ENCODE measurements around the gene GATAD1.
"Not testable (repeated sequence)": the region's sequence is repeated elsewhere in the genome, so short reads cannot be mapped to it uniquely, and the experiment has no call there.

The GATAD1 gene

DNA sequence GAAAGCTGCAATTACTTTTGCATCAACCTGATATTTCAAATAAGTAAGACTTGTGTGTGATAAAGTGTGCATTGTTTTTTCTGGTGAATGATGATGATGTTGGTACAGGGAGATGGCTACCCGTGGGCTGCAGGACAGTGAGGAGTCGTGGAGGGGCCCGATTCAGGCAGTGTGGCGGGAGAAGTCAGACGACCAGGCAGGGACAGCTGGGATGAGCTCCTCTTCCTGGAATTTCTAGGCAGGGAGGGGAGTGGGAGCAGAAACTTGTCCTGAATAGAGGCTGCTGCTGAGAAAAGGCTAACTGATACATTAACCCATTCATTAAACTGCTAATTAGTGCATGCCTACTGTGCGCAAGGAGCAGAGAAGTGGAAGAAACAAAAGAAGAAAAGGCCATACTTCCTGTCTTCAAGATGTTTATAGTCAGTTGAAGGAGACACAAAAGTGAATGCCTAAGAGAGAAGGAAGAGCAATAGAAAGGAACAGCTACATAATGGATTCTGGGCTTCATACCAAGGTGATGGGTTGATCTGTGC, 9.3 kb upstream of the GATAD1 start:
- DNase-seq: no peak

DNA sequence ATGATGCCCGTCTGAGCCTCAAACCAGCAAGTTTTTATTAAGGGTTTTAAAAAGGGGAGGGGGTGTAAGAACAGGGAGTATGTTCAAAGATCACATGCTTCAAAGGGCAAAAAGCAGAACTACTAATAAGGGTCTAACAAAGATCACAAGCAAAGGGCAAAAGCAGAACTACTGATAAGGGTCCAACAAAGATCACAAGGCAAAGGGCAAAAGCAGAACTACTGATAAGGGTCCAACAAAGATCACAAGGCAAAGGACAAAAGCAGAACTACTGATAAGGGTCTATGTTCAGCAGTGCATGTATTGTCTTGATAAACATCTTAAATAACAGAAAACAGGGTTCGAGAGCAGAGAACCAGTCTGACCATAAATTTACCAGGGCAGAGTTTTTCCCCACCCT, 4.6 kb upstream of the GATAD1 start:
- not testable (repeated sequence) for DNase-seq

DNA sequence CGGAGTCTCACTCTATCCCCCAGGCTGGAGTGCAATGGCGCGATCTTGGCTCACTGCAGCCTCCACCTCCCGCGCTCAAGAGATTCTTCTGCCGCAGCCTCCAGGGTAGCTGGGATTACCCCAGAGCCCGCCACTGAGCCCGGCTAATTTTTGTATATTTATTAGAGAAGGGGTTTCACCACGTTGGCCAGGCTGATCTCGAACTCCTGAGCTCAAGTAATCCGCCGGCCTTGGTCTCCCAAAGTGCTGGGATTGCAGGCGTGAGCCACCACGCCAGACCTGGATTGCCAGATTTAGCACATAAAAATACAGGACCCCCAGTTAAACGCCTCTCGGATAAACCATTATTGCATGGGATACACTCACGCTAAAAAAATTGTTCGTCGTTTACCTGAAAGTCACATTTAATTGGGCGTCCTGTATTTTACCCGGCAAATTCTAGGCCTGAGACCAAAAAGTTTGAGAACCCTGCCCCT, 375 bp upstream of the GATAD1 start:
- DNase-seq: no peak

GRCh38 chr7:92448205-92448747, 994 bp downstream of the GATAD1 start:
- DNase-seq: peak; percentile 69

DNA sequence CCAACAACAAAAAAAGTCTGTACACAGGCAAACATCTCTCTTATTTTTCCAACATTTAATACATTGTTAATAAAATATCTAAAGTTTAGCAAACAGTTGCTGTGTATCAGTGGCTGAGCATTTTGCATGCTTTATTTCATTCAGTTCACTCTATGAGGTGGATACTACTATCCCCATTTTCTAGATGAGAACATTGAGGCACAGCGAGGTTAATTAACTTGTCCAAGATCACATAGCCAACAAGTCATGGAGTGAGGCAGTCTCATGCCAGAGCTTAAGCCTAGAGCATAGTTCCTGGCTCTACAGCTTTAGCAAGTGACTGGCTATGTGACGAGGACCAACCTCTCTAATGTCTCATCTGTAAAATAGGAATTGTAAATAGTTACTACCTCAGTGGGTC, 4.4 kb downstream of the GATAD1 start:
- DNase-seq: no peak

DNA sequence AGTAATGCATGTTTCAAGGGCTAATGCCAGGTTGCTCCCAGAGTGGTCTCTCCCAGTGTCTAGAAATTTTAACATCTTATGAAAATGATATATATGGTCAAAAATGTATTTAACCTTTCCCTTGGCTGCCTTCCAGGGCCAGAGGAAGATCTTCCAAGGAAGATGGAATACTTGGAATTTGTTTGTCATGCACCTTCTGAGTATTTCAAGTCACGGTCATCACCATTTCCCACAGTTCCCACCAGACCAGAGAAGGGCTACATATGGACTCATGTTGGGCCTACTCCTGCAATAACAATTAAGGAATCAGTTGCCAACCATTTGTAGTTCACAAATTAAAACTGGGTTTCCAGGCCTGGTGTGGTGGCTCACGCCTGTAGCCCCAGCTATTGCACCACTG, 9.0 kb downstream of the GATAD1 start:
- no peak for DNase-seq

GRCh38 chr7:92460109-92460508, 12.8 kb downstream of the GATAD1 start:
- DNase-seq: no peak

- DNase-seq: no peak
Measured at GRCh38 chr7:92460510-92460909, 13.2 kb downstream of the GATAD1 start.

- peak; percentile 33 for DNase-seq
Measured at GRCh38 chr7:92461027-92462003, 14.0 kb downstream of the GATAD1 start.

GRCh38 chr7:92462560-92462959, 15.3 kb downstream of the GATAD1 start:
- DNase-seq: no peak

- no peak for DNase-seq
Measured at GRCh38 chr7:92464515-92464914, 17.2 kb downstream of the GATAD1 start.

DNA sequence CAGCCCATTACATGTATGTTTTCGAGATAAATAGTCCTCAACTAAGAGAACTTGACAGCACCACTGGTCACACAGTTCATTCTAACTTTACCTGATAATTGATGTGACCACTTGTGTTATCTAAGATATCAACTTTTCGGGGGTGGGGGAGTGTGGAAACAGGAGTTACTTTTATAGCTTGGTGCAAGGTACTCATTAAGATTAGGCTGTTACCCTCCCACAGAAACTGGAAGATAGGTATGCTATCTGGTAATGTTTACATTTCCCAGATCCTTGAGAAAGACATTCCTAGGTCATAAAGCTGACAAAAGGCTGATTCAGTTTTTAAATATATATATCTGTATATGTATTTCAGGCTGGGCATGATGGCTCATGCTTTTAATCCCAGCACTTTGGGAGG, 19.4 kb downstream of the GATAD1 start:
- no peak for DNase-seq

- not testable (repeated sequence) for DNase-seq
Measured at GRCh38 chr7:92468589-92468988, 21.3 kb downstream of the GATAD1 start.

DNA sequence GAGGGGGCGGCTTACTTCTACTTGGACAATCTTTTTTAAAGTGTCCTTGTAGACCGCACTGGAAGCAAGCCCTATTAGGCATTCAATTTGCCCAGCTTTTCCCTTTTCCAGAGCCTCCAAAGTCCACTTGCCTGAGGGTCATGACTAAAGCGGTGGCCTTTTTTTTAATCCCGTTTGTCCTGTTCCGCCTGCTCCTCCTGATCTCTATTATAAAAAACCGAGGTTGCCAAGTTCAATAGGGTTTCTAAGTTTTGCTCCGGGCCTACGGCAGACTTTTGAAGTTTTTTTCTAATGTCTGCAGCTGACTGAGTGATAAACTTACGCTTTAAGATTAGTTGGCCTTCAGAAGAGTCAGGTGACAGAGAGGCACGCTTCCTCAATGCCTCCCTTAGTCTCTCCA, 26.7 kb downstream of the GATAD1 start:
- not testable (repeated sequence) for DNase-seq

GRCh38 chr7:92475261-92475770, 28.0 kb downstream of the GATAD1 start:
- DNase-seq: not testable (repeated sequence)

DNA sequence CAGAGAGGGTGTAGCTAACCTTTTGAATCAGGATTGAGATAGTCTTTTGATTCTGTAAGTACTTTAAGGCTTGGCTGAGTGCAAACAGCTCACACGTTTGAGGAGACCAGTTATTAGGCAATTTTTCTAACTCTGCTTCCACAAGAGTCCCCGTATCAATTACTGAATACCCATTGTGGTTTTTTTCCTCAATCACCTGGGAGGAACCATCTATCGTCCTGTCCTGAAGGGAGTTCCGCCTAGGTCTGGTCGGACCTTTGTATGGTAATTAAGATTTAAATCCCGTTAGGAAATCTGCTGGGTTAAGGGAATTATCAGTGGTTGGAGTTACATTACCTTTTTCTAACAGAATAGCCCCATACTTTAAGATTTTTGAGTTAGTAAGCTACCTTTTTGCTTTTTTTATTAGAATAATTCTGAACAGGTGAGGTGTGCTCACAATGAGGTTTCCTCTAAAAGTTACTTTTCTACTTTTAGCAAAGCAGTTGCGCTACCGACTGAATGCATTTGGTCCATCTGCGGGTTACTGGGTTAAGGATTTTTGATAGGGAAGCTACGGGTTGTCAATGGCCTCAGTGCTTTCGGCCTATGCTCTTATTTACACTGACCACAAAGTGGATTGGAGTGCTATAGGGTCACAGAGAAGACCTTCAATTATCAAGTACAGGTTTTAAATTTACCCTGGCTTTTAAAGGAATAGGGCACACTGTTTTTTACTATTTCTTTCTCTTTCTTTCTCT, 28.7 kb downstream of the GATAD1 start:
- DNase-seq: not testable (repeated sequence)

DNA sequence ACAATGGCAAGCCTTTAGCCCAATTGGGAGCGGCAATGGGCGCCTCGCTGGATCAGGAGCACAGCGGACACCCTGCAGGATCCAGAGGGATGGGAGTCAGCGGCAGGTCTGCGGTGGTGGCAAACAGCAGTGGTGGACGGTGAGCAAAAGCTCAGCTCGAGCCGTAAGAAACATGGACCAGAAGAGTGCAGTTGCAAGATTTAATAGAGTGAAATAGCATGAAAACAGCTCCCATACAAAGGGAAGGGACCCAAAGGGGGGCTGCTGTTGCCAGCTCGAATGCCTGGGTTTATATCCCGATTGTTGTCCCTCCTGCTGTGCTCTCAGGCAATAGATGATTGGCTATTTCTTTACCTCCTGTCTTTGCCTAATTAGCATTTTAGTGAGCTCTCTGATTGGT, 30.4 kb downstream of the GATAD1 start, which contains the start of gene ERVW-1:
Gene ERVW-1, minus strand, starts transcription at position 266 of the 400 bp plus-strand sequence. CDS start 7,565 bp downstream, outside the sequence.
- not testable (repeated sequence) for DNase-seq

DNA sequence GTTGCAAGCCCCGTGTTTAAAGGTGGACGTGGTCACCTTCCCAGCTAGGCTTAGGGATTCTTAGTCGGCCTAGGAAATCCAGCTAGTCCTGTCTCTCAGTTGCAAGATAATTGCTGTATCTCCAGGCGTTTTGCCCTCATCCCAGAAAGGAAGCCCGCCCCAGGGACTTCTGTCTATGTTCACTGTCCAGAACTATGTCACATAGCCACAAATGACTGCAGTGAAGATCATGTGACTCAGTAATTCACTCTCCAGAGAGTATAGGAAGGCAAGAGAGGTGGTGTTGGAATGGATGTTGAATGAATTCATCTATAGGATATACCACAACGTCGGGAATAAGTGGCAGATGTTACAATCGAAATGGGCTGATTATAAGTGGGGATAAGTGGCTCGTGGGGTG, 30.8 kb downstream of the GATAD1 start:
- no peak for DNase-seq

DNA sequence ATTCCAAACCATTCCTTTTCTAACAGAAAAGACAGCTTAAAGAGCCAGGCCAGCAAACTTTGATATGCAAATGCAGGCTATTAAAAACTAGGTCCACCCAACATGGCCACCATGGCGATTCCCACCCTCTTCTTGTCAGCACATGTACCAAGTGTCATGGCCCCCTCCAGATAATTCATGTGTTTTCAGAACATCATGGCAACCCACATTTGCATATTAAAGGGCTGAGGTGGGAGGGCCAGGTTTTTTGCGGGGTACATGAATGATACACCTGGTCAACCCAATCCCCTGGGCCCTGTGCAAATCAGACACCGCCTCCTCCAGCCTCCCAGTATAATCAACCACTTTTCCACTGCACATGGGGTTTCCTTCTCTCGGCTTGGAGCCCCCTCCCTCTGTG, 31.4 kb downstream of the GATAD1 start:
- DNase-seq: no peak

GRCh38 chr7:92479146-92479545, 31.9 kb downstream of the GATAD1 start:
- not testable (repeated sequence) for DNase-seq

DNA sequence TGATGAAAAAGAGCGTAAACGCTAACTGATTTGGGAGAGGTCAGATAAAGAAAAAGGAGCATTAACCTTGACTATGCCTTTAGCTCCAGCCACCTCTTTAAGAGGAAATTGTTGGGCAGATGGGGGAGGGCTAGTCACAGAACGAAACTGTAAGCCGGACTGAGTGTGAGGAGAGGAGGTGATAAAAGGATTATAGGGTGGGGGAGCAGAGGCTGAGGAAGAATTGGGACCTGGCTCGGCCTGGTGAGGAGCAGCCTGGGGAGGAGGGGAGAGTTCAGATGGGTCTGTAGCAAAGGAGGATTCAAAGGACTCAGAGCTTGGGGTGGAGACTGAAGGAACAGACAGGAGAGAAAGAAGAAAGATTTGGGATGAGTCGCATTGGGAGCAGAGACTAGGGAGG, 36.3 kb downstream of the GATAD1 start:
- DNase-seq: not testable (repeated sequence)

DNA sequence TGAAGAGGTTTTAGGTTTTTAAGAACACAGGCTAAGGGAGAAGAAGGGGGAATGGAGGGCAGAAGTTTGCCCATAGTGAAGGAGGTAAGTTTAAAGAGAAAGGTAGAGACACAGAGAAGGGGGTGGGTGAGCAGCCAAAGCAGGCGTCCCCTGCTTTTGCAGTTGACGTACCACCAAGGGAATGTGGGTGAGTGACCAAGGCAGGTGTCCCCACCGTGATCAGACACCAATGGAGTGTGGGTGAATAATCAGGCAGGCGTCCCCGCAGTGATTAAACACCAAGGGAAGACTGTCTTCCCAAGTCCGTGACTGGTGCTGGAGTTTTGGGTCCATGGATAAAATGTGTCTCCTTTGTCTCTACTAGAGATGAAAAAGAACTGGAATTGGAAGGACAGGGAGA, 36.9 kb downstream of the GATAD1 start:
- not testable (repeated sequence) for DNase-seq
